Natural killer cell (primary cell): ENCODE data around the gene PM20D2. TPM values are rescaled to one million over a fixed set of nuclear protein-coding genes. Genes with fewer than 3 reads are reported as not detected.

ENCODE experiments used
- ATAC-seq, 3 donors: fragments of 150-1000 bp in 2 of 3; fragments of 200-7000 bp in 1 of 3; cut with Tn5 transposase; 1 replicate in 1 of 3; 2 replicates in 2 of 3; pipeline ENCODE4 v1.10.0; 2021; ENCODE audit warnings: mild to moderate bottlenecking in 2 of 3, moderate library complexity in 2 of 3
- DNase-seq, 2 donors: peaks; one replicate each; pipeline versions ENCODE4 v3.0.0 to v3.0.0-alpha.2; 2013 to 2021; ENCODE audit warnings: mixed read lengths in 1 of 2
- H3K27ac ChIP-seq: one replicate; pipeline ENCODE4 v1.5.1; 2013; ENCODE audit warnings: mild to moderate bottlenecking, low read length
- H3K27me3 ChIP-seq: one replicate; pipeline ENCODE4 v1.6.1; 2013; ENCODE audit warnings: low read length; ENCODE audit not compliant: control insufficient read depth, insufficient read depth
- H3K36me3 ChIP-seq: one replicate; pipeline ENCODE4 v1.6.1; 2013; ENCODE audit warnings: low read length; ENCODE audit not compliant: control insufficient read depth, insufficient read depth
- H3K4me1 ChIP-seq: one replicate; pipeline ENCODE4 v1.6.1; 2013; ENCODE audit warnings: low read length; ENCODE audit not compliant: control insufficient read depth, insufficient read depth
- H3K4me3 ChIP-seq: one replicate; pipeline ENCODE4 v1.5.1; 2013; ENCODE audit warnings: low read length
- H3K9me3 ChIP-seq: one replicate; pipeline ENCODE4 v1.6.1; 2013; ENCODE audit warnings: low read length; ENCODE audit not compliant: control insufficient read depth, insufficient read depth
- H3K27ac Mint-ChIP-seq, 2 donors: one replicate each; pipeline ENCODE4 v1.8.0; 2022; ENCODE audit warnings: mild to moderate bottlenecking in 2 of 2, mixed read lengths in 2 of 2, moderate library complexity in 1 of 2
- H3K27me3 Mint-ChIP-seq, 2 donors: one replicate each; pipeline ENCODE4 v1.8.0; 2022; ENCODE audit warnings: low read depth in 2 of 2, mixed read lengths in 2 of 2
- H3K36me3 Mint-ChIP-seq: one replicate; pipeline ENCODE4 v1.8.0; 2022; ENCODE audit warnings: mixed read lengths
- H3K4me1 Mint-ChIP-seq, 2 donors: one replicate each; pipeline ENCODE4 v1.8.0; 2022; ENCODE audit warnings: mixed read lengths in 2 of 2
- H3K4me3 Mint-ChIP-seq: one replicate; pipeline ENCODE4 v1.8.0; 2022; ENCODE audit warnings: mild to moderate bottlenecking, moderate library complexity, mixed read lengths
- H3K9me3 Mint-ChIP-seq, 2 donors: one replicate each; pipeline ENCODE4 v1.8.0; 2022; ENCODE audit warnings: mixed read lengths in 2 of 2
- WGBS: methylation state at CpG from one replicate; pipeline ENCODE4 v1.1.7; 2013; ENCODE audit warnings: missing lambda C conversion rate; ENCODE audit not compliant: insufficient coverage; 5-methylcytosine and 5-hydroxymethylcytosine counted together
- intact Hi-C: fragments of 100-400 bp; cut with micrococcal nuclease; formaldehyde crosslinking; loops from one replicate; pipeline ENCODE4 v1.14.2; 2022
- total RNA-seq, 4 donors: library from RNA; stranded (reverse); fragments of 120-200 nt in 1 of 4; gene quantifications; one replicate each; pipeline versions ENCODE4 v1.2.3 to v1.2.4, GENCODE V29; 2013 to 2022
- TF ChIP-seq, protein P1 (sequence below): fragments of 200-600 bp; IDR thresholded peaks from one replicate; pipeline ENCODE4 v1.8.0; 2022; ENCODE audit warnings: antibody characterized with exemption

PM20D2 gene
- total RNA-seq, 3 donors from 2014 or later (not counting 1 experiment from before 2014, with no cell fraction given), result 4.0 to 6.1 (median 4.9) TPM

DNA sequence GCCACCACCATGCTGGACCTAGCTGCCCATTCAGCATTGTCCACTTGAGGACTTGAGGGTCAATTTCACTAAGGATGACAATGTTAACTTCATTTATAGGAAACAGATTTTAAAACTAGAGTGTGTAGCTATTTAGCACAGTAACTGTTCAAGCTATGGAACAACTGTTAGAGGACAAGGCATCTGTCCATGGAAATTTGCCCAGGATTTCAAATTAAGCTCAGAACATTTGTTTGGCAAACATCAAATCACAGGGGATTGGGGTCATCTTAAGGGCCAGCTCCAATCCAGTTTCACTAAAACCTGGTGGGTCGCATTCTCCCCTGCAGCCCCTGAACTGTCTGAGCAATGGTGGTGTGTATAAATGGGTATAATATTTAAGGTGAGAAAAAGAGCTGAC is 35.1 kb downstream of the PM20D2 start:
- no peaks in the 10 kb centered on the region for H3K36me3 Mint-ChIP-seq
- Histone ChIP-seq H3K9me3 (no peaks in the 10 kb centered on the region), H3K4me3 (no peak overlapping the region), H3K4me1 (no peaks in the 10 kb centered on the region), H3K36me3 (no peaks in the 10 kb centered on the region), H3K27me3 (no peaks in the 10 kb centered on the region), H3K27ac (no peak overlapping the region)
- no peak overlapping the region for H3K4me3 Mint-ChIP-seq
- no peaks in the 10 kb centered on the region for H3K4me1 Mint-ChIP-seq
- TF ChIP-seq, protein P1, sequence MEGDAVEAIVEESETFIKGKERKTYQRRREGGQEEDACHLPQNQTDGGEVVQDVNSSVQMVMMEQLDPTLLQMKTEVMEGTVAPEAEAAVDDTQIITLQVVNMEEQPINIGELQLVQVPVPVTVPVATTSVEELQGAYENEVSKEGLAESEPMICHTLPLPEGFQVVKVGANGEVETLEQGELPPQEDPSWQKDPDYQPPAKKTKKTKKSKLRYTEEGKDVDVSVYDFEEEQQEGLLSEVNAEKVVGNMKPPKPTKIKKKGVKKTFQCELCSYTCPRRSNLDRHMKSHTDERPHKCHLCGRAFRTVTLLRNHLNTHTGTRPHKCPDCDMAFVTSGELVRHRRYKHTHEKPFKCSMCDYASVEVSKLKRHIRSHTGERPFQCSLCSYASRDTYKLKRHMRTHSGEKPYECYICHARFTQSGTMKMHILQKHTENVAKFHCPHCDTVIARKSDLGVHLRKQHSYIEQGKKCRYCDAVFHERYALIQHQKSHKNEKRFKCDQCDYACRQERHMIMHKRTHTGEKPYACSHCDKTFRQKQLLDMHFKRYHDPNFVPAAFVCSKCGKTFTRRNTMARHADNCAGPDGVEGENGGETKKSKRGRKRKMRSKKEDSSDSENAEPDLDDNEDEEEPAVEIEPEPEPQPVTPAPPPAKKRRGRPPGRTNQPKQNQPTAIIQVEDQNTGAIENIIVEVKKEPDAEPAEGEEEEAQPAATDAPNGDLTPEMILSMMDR, result no peak
- no peak for ATAC-seq
- no peaks in the 10 kb centered on the region for H3K9me3 Mint-ChIP-seq
- WGBS, result 91% methylated on average over 1 of the region's 1 CpG
- intact Hi-C loops, result no loop called here
- no peak for DNase-seq
- no peak overlapping the region for H3K27ac Mint-ChIP-seq
- peaks cover 2 to 20% of the 10 kb centered on the region in 2 donors for H3K27me3 Mint-ChIP-seq

DNA sequence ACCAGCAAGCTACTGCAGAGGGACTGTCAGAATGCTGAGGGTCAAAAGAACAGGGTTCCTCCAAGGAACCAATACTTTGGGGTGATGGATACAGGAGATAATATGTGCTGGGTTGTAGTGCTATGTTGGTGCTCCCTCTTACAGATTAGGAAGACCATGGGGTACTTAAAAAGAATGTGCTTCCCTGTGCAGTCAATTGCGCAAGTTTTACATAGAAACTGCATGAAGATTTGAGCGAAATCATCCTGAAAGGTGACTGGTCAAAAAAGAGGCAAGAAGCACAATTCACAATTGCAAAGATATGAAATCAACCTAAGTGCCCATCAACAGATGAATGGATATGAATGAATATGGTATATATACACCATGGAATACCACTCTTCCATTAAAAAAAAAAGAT is 37.4 kb downstream of the PM20D2 start:
- Mint-ChIP-seq H3K9me3 (no peaks in the 10 kb centered on the region), H3K4me3 (no peak overlapping the region), H3K27me3 (peaks cover 2 to 20% of the 10 kb centered on the region in 2 donors), H3K36me3 (no peaks in the 10 kb centered on the region), H3K27ac (no peak overlapping the region), H3K4me1 (no peaks in the 10 kb centered on the region)
- H3K27ac ChIP-seq, result no peak overlapping the region
- no peaks in the 10 kb centered on the region for H3K27me3 ChIP-seq
- no peaks in the 10 kb centered on the region for H3K9me3 ChIP-seq
- intact Hi-C loops, result no loop called here
- TF ChIP-seq, protein P1, result no peak
- 77% methylated on average over 2 of the region's 2 CpGs for WGBS
- H3K36me3 ChIP-seq, result no peaks in the 10 kb centered on the region
- no peaks in the 10 kb centered on the region for H3K4me1 ChIP-seq
- DNase-seq (no peak), ATAC-seq (no peak)
- no peak overlapping the region for H3K4me3 ChIP-seq

DNA sequence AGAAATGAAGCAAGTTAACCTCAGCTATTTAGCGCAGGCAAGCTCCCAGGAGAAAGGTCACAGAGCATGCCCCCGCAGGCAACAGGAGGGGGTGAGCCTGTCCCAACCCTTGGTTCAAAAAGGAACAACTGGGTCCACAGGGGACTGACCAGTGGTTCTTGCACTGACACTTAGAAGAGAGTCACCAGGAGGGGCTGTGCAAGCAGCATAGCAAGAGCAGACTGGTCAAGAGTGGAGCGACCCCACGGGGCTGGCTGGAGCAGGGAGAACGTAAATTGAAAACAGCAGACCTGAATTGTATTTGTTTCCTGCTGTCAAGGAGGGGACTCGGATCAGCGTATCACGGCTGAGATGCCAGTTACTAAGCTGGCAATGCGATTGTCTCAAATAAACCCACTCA is 38.5 kb downstream of the PM20D2 start:
- Histone ChIP-seq H3K4me1 (no peaks in the 10 kb centered on the region), H3K9me3 (no peaks in the 10 kb centered on the region), H3K4me3 (no peak overlapping the region), H3K27me3 (no peaks in the 10 kb centered on the region), H3K27ac (no peak overlapping the region), H3K36me3 (no peaks in the 10 kb centered on the region)
- Mint-ChIP-seq H3K4me1 (no peaks in the 10 kb centered on the region), H3K27me3 (peaks cover 2 to 20% of the 10 kb centered on the region in 2 donors), H3K4me3 (no peak overlapping the region), H3K9me3 (no peaks in the 10 kb centered on the region), H3K27ac (no peak overlapping the region), H3K36me3 (no peaks in the 10 kb centered on the region)
- TF ChIP-seq, protein P1, result no peak
- intact Hi-C loops, result no loop called here
- DNase-seq (no peak), ATAC-seq (no peak)
- 93% methylated on average over 9 of the region's 9 CpGs for WGBS

DNA sequence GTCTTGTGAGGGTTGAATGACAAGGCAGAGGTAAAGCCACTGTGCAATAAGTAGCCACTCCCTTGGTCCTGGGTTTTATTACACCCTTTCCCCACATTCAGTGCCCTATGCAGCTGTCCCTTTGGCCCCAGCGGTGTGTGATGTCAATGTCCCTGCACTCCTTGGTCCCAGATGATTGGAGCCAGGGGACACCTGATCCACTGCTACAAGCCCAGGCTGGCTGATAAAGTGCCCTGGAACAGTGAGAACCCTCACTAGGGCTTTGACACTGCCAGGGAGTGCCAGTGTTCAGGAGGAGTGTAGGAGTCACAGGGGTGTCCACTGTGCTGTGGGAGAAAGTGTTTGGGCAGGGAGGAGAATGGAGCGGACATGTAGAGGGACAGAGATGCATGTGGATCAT is 40.9 kb downstream of the PM20D2 start:
- intact Hi-C loops, result no loop called here
- Mint-ChIP-seq H3K4me1 (no peaks in the 10 kb centered on the region), H3K9me3 (no peaks in the 10 kb centered on the region), H3K36me3 (no peaks in the 10 kb centered on the region), H3K4me3 (no peak overlapping the region), H3K27ac (no peak overlapping the region), H3K27me3 (peaks cover under 1 to 10% of the 10 kb centered on the region in 2 donors)
- Histone ChIP-seq H3K4me3 (no peak overlapping the region), H3K4me1 (no peaks in the 10 kb centered on the region), H3K27ac (no peak overlapping the region), H3K9me3 (no peaks in the 10 kb centered on the region), H3K27me3 (no peaks in the 10 kb centered on the region), H3K36me3 (no peaks in the 10 kb centered on the region)
- 88% methylated on average over 2 of the region's 2 CpGs for WGBS
- DNase-seq, result no peak
- peak in 1 of 3 donors; percentile 17 for ATAC-seq
- TF ChIP-seq, protein P1, result no peak
